ENCODE data around the gene ITGA2B.

The ITGA2B gene

GRCh38 chr17:44387804-44388203, 1.6 kb downstream of the ITGA2B start:
- H3K4me1 ChIP-seq (ENCODE audit: control insufficient read depth, insufficient read depth, low read length), result no peaks in the 10 kb centered on the region
- no peaks in the 10 kb centered on the region for H3K9me3 ChIP-seq (ENCODE audit: control insufficient read depth, low read length)
- H3K36me3 ChIP-seq (ENCODE audit: control insufficient read depth, insufficient read depth, low read length, severe bottlenecking), result no peaks in the 10 kb centered on the region
- peaks cover 20% of the 10 kb centered on the region for H3K27me3 ChIP-seq (replicated peaks; ENCODE audit: control insufficient read depth, insufficient read depth, low read length)
- no peak overlapping the region for H3K4me3 ChIP-seq (ENCODE audit: low read length)
- no peak for DNase-seq (ENCODE audit: low read depth)
- no peak overlapping the region for H3K9ac ChIP-seq (ENCODE audit: low read length)

GRCh38 chr17:44386182-44386525, 3.3 kb downstream of the ITGA2B start:
- DNase-seq (ENCODE audit: low read depth), result no peak
- no peak overlapping the region for H3K4me3 ChIP-seq (ENCODE audit: low read length)
- no peaks in the 10 kb centered on the region for H3K4me1 ChIP-seq (ENCODE audit: control insufficient read depth, insufficient read depth, low read length)
- peaks cover 22% of the 10 kb centered on the region for H3K27me3 ChIP-seq (replicated peaks; ENCODE audit: control insufficient read depth, insufficient read depth, low read length)
- H3K9me3 ChIP-seq (ENCODE audit: control insufficient read depth, low read length), result no peaks in the 10 kb centered on the region
- no peaks in the 10 kb centered on the region for H3K36me3 ChIP-seq (ENCODE audit: control insufficient read depth, insufficient read depth, low read length, severe bottlenecking)
- no peak overlapping the region for H3K9ac ChIP-seq (ENCODE audit: low read length)

GRCh38 chr17:44385287-44386181, 3.9 kb downstream of the ITGA2B start:
- peak overlapping the region; percentile 76 for H3K4me3 ChIP-seq (ENCODE audit: low read length)
- H3K36me3 ChIP-seq (ENCODE audit: control insufficient read depth, insufficient read depth, low read length, severe bottlenecking), result no peaks in the 10 kb centered on the region
- no peaks in the 10 kb centered on the region for H3K9me3 ChIP-seq (ENCODE audit: control insufficient read depth, low read length)
- DNase-seq (ENCODE audit: low read depth), result peak; percentile 88
- no peaks in the 10 kb centered on the region for H3K4me1 ChIP-seq (ENCODE audit: control insufficient read depth, insufficient read depth, low read length)
- H3K9ac ChIP-seq (ENCODE audit: low read length), result peak overlapping the region; percentile 70
- peaks cover 25% of the 10 kb centered on the region for H3K27me3 ChIP-seq (replicated peaks; ENCODE audit: control insufficient read depth, insufficient read depth, low read length)

GRCh38 chr17:44384823-44385286, 4.6 kb downstream of the ITGA2B start:
- Histone ChIP-seq H3K27me3 (replicated peaks; ENCODE audit: control insufficient read depth, insufficient read depth, low read length) (peaks cover 32% of the 10 kb centered on the region), H3K36me3 (ENCODE audit: control insufficient read depth, insufficient read depth, low read length, severe bottlenecking) (no peaks in the 10 kb centered on the region), H3K9me3 (ENCODE audit: control insufficient read depth, low read length) (no peaks in the 10 kb centered on the region), H3K4me3 (ENCODE audit: low read length) (peak overlapping the region; percentile 76), H3K4me1 (ENCODE audit: control insufficient read depth, insufficient read depth, low read length) (no peaks in the 10 kb centered on the region), H3K9ac (ENCODE audit: low read length) (no peak overlapping the region)
- no peak for DNase-seq (ENCODE audit: low read depth)

- Histone ChIP-seq H3K4me1 (ENCODE audit: control insufficient read depth, insufficient read depth, low read length) (no peaks in the 10 kb centered on the region), H3K9ac (ENCODE audit: low read length) (no peak overlapping the region), H3K27me3 (replicated peaks; ENCODE audit: control insufficient read depth, insufficient read depth, low read length) (peaks cover 35% of the 10 kb centered on the region), H3K9me3 (ENCODE audit: control insufficient read depth, low read length) (no peaks in the 10 kb centered on the region), H3K36me3 (ENCODE audit: control insufficient read depth, insufficient read depth, low read length, severe bottlenecking) (no peaks in the 10 kb centered on the region), H3K4me3 (ENCODE audit: low read length) (no peak overlapping the region)
- DNase-seq (ENCODE audit: low read depth), result no peak
Measured at GRCh38 chr17:44384281-44384822, 5.1 kb downstream of the ITGA2B start.

- Histone ChIP-seq H3K36me3 (ENCODE audit: control insufficient read depth, insufficient read depth, low read length, severe bottlenecking) (no peaks in the 10 kb centered on the region), H3K4me3 (ENCODE audit: low read length) (no peak overlapping the region), H3K9ac (ENCODE audit: low read length) (no peak overlapping the region), H3K27me3 (replicated peaks; ENCODE audit: control insufficient read depth, insufficient read depth, low read length) (peaks cover 35% of the 10 kb centered on the region), H3K4me1 (ENCODE audit: control insufficient read depth, insufficient read depth, low read length) (no peaks in the 10 kb centered on the region), H3K9me3 (ENCODE audit: control insufficient read depth, low read length) (no peaks in the 10 kb centered on the region)
- no peak for DNase-seq (ENCODE audit: low read depth)
Measured at GRCh38 chr17:44383861-44384260, 5.6 kb downstream of the ITGA2B start.

GRCh38 chr17:44383363-44383762, 6.1 kb downstream of the ITGA2B start:
- Histone ChIP-seq H3K4me3 (ENCODE audit: low read length) (no peak overlapping the region), H3K4me1 (ENCODE audit: control insufficient read depth, insufficient read depth, low read length) (no peaks in the 10 kb centered on the region), H3K27me3 (replicated peaks; ENCODE audit: control insufficient read depth, insufficient read depth, low read length) (peaks cover 38% of the 10 kb centered on the region), H3K36me3 (ENCODE audit: control insufficient read depth, insufficient read depth, low read length, severe bottlenecking) (no peaks in the 10 kb centered on the region), H3K9me3 (ENCODE audit: control insufficient read depth, low read length) (no peaks in the 10 kb centered on the region), H3K9ac (ENCODE audit: low read length) (no peak overlapping the region)
- no peak for DNase-seq (ENCODE audit: low read depth)

GRCh38 chr17:44382917-44383316, 6.5 kb downstream of the ITGA2B start:
- DNase-seq (ENCODE audit: low read depth), result no peak
- Histone ChIP-seq H3K9me3 (ENCODE audit: control insufficient read depth, low read length) (no peaks in the 10 kb centered on the region), H3K4me1 (ENCODE audit: control insufficient read depth, insufficient read depth, low read length) (no peaks in the 10 kb centered on the region), H3K27me3 (replicated peaks; ENCODE audit: control insufficient read depth, insufficient read depth, low read length) (peaks cover 39% of the 10 kb centered on the region), H3K9ac (ENCODE audit: low read length) (no peak overlapping the region), H3K4me3 (ENCODE audit: low read length) (no peak overlapping the region), H3K36me3 (ENCODE audit: control insufficient read depth, insufficient read depth, low read length, severe bottlenecking) (no peaks in the 10 kb centered on the region)

- Histone ChIP-seq H3K27me3 (replicated peaks; ENCODE audit: control insufficient read depth, insufficient read depth, low read length) (peaks cover 39% of the 10 kb centered on the region), H3K36me3 (ENCODE audit: control insufficient read depth, insufficient read depth, low read length, severe bottlenecking) (no peaks in the 10 kb centered on the region), H3K4me3 (ENCODE audit: low read length) (no peak overlapping the region)
Measured at GRCh38 chr17:44381810-44382305, 7.6 kb downstream of the ITGA2B start.

GRCh38 chr17:44380767-44381166, 8.7 kb downstream of the ITGA2B start:
- Histone ChIP-seq H3K9ac (ENCODE audit: low read length) (no peak overlapping the region), H3K4me1 (ENCODE audit: control insufficient read depth, insufficient read depth, low read length) (peaks cover 5% of the 10 kb centered on the region), H3K9me3 (ENCODE audit: control insufficient read depth, low read length) (no peaks in the 10 kb centered on the region), H3K4me3 (ENCODE audit: low read length) (no peak overlapping the region), H3K27me3 (replicated peaks; ENCODE audit: control insufficient read depth, insufficient read depth, low read length) (peaks cover 37% of the 10 kb centered on the region), H3K36me3 (ENCODE audit: control insufficient read depth, insufficient read depth, low read length, severe bottlenecking) (no peaks in the 10 kb centered on the region)
- no peak for DNase-seq (ENCODE audit: low read depth)

More at GRCh38 chr17:44381810-44382305, 7.6 kb downstream of the ITGA2B start:
- DNase-seq (ENCODE audit: low read depth), result no peak
- Histone ChIP-seq H3K4me1 (ENCODE audit: control insufficient read depth, insufficient read depth, low read length) (no peaks in the 10 kb centered on the region), H3K9ac (ENCODE audit: low read length) (no peak overlapping the region), H3K9me3 (ENCODE audit: control insufficient read depth, low read length) (no peaks in the 10 kb centered on the region)

GRCh38 chr17:44379887-44380286, 9.6 kb downstream of the ITGA2B start:
- no peak overlapping the region for H3K4me3 ChIP-seq (ENCODE audit: low read length)

More at GRCh38 chr17:44379887-44380286, 9.6 kb downstream of the ITGA2B start:
- Histone ChIP-seq H3K36me3 (ENCODE audit: control insufficient read depth, insufficient read depth, low read length, severe bottlenecking) (no peaks in the 10 kb centered on the region), H3K4me1 (ENCODE audit: control insufficient read depth, insufficient read depth, low read length) (peaks cover 5% of the 10 kb centered on the region), H3K9me3 (ENCODE audit: control insufficient read depth, low read length) (no peaks in the 10 kb centered on the region), H3K27me3 (replicated peaks; ENCODE audit: control insufficient read depth, insufficient read depth, low read length) (peaks cover 37% of the 10 kb centered on the region), H3K9ac (ENCODE audit: low read length) (no peak overlapping the region)
- no peak for DNase-seq (ENCODE audit: low read depth)

Measured in adipocyte (in vitro differentiated cells).